Astrocyte of the spinal cord (primary cell): ENCODE data around the gene C2CD3.

Source experiments
- DNase-seq: peaks from one replicate; pipeline ENCODE4 v3.0.0; 2011; ENCODE audit warnings: low read depth, low spot score
- H3K4me3 ChIP-seq: 2 replicates; pipeline ENCODE4 v1.5.1; 2011; ENCODE audit warnings: low read depth, mild to moderate bottlenecking, low read length, moderate library complexity
- in situ Hi-C: cut with HindIII; loops from 2 replicates; pipeline ENCODE4 v1.10.0; 2017; ENCODE audit warnings: low sequenced_read_pairs
- TF ChIP-seq, protein P1 (sequence below): IDR thresholded peaks from 2 replicates; pipeline ENCODE4 v1.5.1; 2012; ENCODE audit warnings: low read depth, mild to moderate bottlenecking, low read length, inconsistent platforms

Gene C2CD3

DNA sequence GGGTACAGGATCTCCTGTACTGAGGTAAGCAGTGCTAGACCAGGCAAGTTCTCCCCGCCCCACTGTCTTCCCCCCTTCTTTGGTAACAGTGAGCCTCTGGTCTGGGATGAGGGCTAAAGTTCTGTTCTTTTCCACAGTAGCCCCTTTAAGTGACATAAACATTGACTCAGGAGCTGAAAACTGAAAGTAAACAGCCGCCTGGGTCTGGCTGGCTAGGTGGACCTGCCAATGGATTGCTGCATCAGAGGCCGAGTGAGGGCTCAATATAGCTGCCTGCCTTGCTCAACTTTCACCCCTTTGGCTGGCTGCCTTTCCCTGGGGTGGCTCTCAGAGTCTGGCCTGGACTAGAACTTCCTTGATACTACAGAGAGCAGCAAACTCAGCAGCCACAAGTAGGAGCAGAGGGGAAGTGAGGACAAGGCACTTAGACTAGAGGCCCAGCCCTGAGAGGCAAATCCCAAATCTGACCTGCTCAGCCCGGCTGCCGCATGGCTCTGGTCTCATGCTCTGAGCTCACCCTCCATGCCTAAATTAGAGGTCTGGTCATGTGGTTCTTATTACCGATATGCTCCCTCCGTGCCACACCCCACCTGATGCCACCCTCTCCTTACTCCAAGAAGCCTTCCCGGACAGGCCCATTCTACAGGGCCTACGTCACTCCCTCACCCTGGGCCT lies 152.3 kb downstream of the C2CD3 start:
- no peak overlapping the region for H3K4me3 ChIP-seq
- in situ Hi-C loops = no loop called here
- TF ChIP-seq, protein P1, sequence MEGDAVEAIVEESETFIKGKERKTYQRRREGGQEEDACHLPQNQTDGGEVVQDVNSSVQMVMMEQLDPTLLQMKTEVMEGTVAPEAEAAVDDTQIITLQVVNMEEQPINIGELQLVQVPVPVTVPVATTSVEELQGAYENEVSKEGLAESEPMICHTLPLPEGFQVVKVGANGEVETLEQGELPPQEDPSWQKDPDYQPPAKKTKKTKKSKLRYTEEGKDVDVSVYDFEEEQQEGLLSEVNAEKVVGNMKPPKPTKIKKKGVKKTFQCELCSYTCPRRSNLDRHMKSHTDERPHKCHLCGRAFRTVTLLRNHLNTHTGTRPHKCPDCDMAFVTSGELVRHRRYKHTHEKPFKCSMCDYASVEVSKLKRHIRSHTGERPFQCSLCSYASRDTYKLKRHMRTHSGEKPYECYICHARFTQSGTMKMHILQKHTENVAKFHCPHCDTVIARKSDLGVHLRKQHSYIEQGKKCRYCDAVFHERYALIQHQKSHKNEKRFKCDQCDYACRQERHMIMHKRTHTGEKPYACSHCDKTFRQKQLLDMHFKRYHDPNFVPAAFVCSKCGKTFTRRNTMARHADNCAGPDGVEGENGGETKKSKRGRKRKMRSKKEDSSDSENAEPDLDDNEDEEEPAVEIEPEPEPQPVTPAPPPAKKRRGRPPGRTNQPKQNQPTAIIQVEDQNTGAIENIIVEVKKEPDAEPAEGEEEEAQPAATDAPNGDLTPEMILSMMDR = no peak
- peak; percentile 71 for DNase-seq

DNA sequence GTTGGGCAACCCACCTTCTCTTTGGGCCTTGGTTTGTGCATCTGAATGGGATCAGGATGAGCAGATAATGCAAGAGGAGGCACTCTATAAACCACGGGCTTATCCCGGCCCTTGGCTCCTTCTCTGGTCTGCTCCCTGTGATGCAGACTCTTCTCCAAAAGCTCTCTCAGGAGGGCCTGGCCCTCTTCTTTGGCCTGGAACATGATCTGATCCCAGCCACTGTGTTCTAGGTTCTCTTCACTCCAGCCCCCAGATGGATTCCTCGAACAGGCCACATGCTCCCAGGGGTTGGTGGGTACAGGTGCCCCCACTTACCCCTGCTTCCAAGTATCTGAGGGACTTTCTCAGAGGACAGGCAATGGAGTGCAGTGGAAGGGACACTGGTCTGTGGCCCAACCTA lies 153.2 kb downstream of the C2CD3 start:
- H3K4me3 ChIP-seq = no peak overlapping the region
- in situ Hi-C loops = no loop called here
- DNase-seq = no peak
- TF ChIP-seq, protein P1 = no peak

- no peak overlapping the region for H3K4me3 ChIP-seq
These were observed 154.7 kb downstream of the C2CD3 start for GRCh38 chr11:74015919-74016684.

DNA sequence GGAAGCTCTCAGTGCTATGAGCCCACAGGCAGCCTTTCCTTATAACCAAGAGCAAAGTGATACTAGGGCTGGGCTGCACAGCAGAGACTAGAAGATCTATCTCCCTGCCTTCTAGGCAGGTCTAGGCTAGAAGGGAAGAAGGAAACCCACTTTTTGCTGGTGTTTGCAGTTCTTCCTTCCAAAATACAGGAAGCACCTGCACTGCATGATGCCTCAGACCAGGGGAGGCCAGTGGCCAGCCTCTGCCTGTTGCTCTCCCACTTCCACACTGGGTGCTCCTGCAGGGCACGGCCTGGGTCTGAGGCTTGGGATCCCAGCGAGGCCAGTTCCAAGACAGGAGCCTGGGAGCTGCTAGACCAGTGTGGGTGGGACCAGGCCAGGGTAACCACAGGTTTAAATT lies 155.9 kb downstream of the C2CD3 start:
- in situ Hi-C loops = no loop called here
- TF ChIP-seq, protein P1 = no peak
- no peak for DNase-seq
- no peak overlapping the region for H3K4me3 ChIP-seq

More at GRCh38 chr11:74015919-74016684, 154.7 kb downstream of the C2CD3 start:
- in situ Hi-C loops = no loop called here
- TF ChIP-seq, protein P1 = no peak
- DNase-seq = no peak

DNA sequence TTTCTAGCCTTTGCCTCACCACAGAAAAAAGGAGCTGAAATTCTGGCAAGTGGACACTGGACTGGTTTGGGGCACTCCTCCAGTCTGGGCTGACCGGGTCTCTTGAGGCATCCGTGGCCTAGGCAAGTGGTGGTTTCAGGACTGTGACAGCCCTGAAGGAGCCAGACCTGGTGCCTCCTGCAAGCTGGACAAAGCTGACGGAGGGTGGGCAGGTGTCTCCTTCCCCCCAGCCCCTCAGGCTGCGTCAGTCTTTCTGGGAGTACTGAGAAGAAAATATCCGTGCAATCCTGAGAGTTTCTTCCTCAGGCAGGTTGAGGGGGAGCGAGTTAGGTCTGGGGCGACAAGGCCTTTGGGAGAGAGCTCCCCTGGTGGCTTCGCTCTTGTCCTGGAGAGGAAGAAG lies 157.7 kb downstream of the C2CD3 start:
- DNase-seq = no peak
- no peak overlapping the region for H3K4me3 ChIP-seq
- TF ChIP-seq, protein P1 = no peak
- in situ Hi-C loops = no loop called here

- in situ Hi-C loops = no loop called here
- TF ChIP-seq, protein P1 = no peak
- no peak overlapping the region for H3K4me3 ChIP-seq
- DNase-seq = no peak
These were observed 158.6 kb downstream of the C2CD3 start for GRCh38 chr11:74012074-74012809.
